NOMO-1 (cell line): ENCODE results near the gene MOGAT3.

Source experiments
- DNase-seq, 2 experiments: peaks; one replicate each; lab custom pipeline; 2025; ENCODE audit not compliant: unreplicated experiment in 2 of 2; lab: John Stamatoyannopoulos, UW

Gene MOGAT3, protein sequence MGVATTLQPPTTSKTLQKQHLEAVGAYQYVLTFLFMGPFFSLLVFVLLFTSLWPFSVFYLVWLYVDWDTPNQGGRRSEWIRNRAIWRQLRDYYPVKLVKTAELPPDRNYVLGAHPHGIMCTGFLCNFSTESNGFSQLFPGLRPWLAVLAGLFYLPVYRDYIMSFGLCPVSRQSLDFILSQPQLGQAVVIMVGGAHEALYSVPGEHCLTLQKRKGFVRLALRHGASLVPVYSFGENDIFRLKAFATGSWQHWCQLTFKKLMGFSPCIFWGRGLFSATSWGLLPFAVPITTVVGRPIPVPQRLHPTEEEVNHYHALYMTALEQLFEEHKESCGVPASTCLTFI

DNA sequence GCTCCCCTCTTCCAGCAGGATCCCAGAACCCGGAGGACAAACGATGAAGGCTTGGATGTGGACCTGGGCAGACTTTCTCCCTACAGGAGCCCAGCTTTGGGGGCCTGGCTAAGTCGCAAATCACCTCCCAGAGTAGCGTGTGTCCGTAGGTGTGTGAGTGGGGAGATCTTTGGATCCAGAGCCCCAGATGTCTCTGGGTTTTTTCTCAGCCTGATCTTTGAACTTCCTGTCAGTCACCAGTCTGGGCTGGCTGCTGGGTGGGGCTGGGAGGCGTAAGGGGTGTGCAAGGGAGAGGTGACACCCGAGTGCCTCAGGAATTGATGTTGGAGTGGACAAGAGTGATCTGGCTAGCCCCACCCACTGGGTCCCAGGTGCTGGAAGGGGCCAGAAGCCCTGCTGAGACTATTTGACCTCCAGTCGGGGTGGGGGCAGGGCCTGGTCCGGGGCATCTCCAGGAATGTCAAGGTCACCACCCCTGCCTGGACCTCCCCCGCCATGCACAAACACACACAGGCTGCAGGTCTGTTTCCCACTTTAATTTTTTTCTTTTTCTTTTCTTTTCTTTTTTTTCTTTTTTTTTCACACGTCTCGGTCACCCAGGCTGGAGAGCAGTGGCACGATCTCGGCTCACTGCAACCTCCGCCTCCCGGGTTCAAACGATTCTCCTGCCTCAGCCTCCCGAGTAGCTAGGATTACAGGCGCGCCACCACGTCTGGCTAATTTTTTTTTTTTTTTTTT is at the start of gene MOGAT3:
Gene MOGAT3 (minus strand): TSS at position 175 of the 738 bp plus-strand sequence. CDS start 182 bp downstream, outside the sequence.
- no peak for DNase-seq

DNA sequence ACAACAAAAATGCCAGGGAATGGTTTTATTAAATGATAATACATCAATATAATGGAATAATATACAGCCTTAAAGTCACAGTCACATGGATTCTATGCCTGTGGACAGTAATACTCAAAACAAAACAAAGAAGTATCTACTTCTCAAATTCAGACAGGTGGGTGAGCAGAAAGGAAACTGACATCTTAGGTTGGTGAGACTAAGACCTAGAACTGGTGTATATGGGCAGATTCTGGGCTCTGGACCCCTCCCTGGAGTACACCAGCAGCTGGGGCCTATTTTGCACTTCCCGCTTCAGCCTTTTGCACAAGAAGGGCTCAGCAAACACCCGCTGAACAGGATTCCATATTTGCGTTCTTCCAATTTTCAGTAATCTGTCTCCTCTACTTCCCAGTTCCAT is 49.5 kb upstream of the MOGAT3 start:
- no peak for DNase-seq

DNA sequence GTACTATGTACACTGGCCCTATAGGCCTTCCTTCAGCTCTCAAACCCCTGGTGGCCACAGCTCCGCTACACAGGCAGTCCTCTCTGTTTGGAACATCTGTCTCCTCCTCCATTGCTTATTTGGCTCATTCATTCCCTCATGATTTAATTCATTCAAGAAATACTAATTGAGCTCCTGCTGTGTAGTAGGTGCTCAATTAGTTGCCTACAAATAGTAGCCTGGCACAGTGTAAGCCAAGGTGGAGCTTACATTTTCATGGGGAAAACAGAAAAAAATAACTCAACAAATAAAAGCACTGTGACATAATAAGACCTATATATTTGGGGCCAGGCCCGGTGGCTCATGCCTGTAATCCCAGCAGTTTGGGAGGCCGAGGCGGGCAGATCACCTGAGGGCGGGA is 47.4 kb upstream of the MOGAT3 start:
- no peak for DNase-seq

DNA sequence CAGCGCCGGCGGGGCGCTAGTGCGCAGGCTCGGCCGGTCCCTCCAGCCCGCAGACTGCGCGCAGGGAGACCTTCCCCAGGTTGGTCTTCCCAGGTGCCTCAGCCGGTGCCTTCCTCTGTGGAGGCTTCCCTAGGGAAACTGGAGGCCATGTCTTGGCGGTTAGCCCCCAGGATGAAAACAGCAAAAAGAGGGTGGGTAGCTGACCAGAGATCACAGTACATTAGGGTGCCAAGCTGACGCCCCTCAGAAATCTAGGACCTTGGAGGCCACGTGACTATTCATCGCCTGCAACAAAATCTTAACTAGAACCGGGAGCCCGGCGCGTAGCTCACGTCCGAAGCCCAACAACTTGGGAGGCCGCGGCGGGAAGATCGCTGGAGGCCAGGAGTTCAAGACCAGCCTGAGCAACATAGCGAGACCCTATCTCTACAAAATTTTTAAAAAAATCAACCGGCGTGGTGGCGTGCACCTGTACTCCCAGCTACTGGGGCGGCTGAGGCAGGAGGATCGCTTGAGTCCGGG is 44.4 kb upstream of the MOGAT3 start:
- DNase-seq, result no peak

DNA sequence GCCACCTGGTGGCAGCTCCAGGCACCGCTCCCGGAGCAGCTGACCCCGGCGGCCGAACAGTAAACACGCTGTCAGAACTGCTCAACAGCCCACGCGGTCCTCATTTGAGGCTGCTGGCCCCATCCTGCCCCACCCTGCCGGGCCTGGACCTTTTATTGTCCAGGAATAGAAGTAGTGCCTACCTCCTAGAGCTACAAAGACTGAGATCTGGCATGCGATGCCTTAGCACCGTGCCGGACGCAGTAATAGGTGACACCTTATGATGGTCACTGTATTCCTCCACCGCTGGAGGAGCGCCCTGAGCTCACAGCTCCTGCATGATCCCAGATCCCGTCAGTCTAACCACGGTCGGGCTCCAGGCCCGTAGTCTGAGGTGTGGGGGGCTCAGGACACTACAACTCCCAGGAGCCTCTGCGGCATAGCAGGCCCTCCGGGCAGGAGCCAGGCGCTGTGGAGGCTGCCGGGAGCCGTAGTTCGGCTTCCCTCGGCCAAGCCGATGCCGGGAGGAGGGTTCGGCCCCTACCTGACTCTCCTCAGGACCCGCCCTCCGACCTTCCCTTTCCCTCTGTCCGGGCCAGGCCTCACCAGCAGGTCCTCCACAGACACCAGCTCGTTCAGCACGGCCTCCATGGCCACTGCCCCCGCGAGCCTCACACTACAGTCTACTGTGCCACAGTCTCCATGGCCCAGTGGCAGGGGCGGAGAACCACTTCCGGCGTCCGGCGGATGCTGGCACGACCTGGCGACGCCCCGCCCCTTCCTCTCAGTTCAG is 43.7 kb upstream of the MOGAT3 start, which contains the start of gene FIS1:
Gene FIS1 (minus strand): TSS at position 707 of the 772 bp plus-strand sequence. CDS start 77 bp downstream, at position 630.
- peak; percentile 98 to 99 for DNase-seq

DNA sequence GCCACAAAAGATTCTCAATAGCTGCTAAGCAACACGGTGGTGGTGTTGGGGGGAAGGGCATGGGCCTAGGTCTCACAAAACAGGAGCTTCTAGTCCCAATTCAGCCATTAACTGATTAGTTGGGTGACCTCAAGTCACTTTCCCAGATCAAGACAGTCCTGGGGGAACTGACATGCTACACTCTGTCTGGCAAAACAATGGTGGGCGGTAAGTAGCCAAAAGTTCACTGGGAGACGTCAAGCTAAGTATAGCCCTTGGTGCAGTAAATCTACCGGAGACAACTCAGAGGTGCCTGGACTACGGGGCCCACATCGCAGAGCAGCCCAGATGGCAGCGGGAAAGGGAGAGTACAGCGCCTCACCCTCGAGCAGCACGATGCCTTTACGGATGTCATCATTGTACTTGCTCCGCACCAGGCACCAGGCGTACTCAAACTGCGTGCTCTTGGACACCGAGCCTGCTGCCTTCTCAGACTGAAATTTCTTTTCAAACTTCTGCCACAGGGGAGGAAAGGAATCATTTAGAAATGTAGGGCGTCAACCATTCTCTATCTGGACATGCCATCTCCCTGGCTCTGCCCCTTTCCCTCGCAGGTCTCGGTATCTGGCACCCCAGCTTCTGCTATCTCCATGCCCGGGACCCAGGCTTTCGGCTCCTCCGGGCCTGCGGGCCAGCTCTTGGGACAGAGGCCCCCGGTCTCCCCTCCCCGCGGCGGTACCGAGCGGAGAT is 43.0 kb upstream of the MOGAT3 start:
- peak; percentile 67 to 79 for DNase-seq

DNA sequence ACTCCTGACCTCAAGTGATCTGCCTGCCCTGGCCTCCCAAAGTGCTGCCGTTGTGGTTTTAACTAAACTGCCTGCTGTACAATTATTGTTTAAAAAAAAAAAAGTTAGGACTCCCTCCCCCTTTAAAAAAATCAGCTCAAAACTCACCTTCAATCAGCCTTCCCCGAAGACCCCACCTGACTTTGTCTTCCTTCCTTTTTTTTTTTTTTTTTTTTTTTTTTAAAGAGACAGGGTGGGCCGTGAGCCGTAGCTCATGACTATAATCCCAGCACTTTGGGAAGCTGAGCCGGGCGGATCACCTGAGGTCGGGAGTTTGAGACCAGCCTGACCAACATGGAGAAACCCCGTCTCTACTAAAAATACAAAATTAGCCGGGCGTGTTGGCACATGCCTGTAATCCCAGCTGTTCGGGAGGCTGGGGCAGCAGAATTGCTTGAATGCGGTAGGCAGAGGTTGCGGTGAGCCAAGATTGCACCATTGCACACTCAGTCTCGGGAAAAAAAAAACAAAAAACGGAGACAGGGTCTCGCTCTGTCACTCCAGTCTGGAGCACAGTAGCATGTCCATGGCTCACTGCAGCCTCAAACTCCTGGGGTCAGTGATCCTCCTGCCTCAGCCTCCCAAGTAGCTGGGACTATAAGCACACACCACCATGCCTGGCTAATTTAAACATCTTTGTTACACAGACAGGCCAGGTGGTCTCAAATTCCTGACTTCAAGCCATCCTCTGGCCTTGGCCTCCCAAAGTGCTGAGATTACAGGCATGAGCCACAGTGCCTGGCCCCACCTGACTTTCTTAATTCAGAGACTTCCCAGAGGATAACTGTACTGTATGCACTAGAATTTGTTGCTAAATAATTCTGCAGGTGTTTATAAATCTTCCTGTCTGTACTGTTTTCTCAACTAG is 40.9 kb upstream of the MOGAT3 start:
- peak; percentile 81 to 83 for DNase-seq

DNA sequence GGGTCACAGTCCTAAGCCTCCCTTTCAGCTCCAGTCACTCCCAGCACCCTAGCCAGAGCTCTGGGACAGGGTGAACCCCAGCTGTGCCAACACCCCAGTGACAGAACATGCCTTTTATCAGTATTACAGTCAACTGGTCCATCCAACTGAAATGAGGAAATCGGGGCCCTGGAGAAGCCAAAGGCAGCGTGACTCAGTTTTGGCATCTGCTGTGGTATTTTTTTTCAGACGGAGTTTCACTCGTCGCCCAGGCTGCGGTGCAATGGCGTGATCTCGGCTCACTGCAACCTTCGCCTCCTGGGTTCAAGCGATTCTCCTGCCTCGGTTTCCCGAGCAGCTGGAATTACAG is 40.2 kb upstream of the MOGAT3 start:
- DNase-seq, result peak; percentile 84 to 85

DNA sequence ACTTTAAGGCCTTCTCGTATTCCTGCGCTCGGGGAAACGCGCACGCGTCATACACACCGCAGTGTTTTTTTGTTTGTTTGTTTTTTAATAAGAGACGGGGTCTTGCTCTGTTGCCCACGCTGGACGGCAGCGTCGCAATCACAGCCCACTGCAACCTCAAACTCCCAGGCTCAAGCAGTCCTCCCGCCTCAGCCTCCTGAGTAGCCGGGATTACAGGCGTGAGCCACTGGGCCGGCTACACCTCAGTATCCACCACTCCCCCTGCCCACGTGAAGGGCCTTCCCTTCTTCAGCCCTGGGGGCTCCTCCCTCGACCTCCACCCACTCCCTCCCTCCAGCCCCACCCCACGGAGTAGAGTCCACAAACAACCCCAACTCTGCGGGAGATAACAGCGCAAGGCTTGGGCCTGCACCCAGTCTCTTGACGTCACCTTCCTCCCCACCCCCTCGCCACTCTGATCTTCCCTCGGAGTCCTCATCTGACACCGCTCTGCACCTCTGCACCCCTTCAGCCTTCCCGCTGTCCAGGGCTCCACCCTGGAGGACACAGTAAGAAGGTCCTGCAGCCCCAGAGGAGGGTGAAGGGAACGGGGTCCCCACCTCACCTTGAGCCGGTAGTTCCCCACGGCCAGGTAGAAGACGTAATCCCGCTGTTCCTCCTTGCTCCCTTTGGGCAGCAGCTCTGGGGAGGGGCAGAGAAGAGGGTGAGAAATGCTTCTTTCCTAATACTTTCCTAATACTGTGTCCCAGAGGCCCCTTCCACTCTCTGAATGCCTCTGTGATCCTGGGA is 39.6 kb upstream of the MOGAT3 start:
- no peak for DNase-seq

DNA sequence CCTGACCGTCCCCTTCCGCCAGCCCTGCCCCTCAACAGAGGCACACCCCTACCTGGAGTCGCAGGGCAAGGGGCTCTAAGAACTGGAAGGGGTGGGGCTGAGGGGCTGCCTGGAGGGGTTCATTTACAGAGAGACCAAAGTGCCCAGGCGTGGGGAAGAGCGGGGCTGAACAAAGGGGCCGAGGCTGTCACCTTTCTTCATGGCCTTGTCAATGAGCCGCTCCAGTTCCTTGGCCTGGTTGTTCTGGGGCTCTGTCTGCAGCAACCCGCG is 39.0 kb upstream of the MOGAT3 start:
- no peak for DNase-seq

DNA sequence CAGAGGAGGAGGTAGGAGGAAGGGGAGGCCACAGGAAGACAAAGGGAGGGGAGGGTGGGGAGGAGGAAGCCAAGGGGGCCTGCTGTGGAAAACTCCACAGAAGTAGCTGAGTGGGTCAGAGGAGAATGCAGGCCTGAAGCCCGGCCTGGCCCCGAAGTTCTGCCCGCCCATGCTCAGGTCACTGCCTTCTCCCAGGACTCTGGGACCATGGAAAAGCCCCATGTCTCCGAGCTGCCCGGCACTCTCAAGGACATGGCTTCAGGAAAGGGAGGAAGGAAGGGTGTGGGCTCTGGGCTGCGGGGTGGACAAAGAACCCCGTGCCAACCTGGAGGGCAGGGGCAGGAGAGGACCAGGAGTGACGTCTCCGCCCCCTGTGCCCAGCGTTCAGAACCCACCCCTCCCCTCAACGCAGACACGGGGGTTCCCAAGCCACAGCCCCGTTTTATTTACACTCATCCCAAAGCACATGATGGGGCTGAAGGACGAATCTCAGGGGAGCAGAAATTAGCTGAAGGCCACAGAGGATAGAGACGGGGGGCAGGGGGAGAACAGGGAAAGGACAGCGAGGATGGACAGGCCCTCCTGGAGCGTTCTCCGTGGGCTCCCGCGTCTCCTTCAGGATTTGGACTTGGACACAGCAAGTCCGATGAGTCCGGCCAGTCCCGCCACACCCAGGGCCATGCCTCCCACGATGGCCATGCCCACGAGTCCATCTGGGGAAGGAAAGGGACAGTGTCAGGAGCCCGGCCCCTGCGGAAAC is 38.5 kb upstream of the MOGAT3 start:
- no peak for DNase-seq

DNA sequence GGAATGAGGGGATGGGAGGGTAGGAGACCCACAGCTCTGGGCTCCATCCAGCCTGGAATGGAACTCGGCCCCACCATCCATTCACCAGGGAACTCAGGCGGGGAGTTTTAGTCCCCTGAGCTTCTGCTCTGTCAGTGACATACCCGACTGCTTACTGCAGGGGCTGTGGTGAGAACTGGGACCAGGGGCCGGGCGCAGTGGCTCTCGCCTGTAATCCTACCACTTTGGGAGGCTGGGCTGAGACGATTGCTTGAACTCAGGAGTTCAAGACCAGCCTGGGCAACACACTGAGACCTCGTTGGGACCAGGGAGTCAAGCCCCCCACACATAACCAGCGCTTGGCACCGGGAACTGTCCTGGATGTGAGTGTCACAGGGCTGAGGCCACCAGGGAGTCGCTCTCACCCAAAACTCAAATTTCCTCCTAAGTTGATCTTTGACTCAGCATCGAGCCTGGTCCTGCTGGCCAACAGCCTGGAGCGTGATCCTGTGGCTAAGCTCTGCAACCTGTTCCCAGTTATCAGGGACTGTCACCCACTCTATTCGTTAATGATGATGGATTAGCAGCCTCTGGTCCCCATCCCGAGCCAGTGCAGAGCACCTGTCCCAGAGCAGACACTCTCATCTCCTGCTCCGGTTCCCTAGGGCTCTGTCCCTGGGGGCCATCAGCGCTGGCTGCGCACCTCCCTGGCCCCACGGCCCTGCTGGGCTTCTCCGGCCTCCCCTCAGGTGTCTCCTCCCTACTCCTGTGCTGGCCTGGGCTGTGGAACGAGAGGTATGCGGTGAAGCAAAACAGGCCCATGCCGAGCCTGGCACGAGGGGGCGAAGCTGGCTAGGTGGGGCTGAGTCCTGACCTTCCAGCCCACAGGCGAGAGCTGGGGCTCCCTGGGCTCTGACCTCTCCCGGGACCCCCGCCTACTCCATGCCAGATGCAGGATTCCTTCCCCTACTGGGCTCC is 37.7 kb upstream of the MOGAT3 start:
- no peak for DNase-seq

DNA sequence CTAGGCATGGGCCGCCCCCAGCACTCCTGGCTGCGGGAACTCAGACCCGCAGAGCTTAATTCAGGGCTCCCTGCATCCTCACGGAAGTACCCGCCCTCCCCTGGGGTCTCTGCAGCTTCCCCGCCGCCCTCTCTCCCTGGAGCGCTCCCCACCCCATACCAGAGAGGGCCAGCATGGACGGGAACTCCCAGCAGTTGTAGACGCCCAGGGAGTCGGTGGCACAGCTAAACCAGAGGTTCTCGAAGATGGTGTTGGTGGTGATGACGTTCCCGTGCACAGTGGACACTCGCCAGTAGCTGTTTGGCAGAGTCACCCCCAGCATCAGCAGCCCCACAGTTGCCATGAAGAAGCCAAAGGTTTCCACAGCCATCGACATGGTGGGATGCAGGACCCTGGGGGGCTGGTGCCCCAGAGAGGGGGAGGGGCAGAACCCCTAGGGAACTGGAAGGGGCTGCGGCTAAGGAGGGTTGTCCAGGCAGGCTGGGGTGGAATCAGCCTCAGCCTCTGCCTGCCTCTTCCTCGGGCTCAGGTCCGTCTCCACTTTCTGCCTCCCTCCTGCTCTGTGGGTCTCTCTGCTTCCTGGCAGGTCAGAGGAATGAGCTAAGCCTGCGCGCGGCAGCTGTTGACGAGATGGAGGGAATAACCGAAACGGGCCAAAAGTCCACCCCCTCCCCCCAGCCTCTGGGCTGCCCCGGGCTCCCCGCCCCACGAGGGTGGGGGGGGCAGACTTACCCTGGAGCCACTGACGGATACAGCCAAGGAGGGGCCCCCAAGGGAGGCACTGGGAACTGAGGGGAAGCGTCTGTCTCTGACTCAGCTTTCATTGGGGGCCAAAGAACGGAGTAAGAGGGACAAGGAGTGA is 36.6 kb upstream of the MOGAT3 start, which contains the start of gene CLDN15:
Gene CLDN15 (minus strand): TSS at position 597 of the 862 bp plus-strand sequence. CDS start 221 bp downstream, at position 376.
- peak; percentile 13 to 57 for DNase-seq

DNA sequence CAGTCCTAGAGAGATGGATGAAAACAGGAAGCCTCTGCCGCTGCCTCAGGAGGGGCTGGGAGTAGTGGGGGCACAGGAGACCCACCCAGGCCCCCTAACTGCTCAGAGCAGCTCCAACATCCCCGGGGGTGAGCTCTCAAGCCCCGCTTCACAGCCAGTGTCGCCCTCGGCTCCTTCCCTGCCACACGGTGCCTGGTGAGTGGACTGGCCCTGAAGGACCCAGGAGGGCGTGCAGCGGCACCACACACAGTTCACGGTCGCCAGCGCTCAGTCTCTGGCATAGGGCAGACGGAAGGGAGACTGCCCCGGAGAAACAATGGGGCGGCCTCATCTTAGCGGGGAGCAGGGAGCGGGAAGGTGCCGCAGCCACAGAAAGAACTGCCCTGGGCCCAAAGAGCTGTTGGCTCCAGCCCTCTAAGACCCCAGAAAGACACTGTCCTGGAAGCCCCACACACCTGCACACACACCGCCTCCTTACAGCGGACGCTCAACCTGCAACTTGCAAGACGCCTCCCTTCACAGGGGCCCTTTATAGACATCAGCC is 35.5 kb upstream of the MOGAT3 start:
- no peak for DNase-seq

DNA sequence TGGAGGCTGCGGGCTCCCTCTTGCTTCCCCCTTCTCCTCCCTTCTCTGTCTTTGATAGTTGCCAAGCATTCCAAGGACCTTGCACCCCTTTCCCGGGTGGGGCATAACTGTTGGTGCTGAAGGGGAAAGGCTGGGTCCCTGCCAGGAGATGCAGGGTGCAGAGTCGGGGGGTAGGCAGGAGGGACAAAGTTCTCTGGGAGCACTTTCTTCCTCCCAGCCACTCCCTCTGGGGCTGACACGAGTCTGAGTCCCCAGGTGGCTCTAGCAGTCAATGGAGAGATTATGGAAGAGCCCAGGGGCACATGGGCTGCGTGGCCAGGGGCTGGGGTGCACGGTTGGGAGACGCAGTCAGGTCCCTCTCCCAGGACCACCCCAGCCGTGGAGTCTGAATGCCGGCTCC is 34.7 kb upstream of the MOGAT3 start:
- DNase-seq, result no peak

DNA sequence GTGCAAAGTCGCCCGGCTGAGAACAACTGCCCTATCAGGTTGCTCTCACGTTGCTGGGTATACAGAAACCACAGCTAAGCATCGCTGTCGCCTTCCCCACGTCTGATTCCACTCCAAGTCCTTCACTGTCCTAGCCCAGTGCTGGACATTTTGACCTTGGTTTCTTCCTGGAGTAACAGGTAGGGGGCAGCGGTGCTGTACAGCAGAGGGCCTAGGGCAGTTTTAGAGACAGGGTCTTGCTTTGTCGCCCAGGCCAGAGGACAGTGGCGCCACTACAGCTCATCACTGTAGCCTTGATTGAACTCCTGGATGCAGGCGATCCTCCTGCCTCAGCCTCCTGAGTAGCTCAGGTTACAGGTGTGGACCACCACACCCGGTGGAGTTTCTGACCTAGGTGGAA is 34.2 kb upstream of the MOGAT3 start:
- DNase-seq, result peak; percentile 24 to 37
